HL-60/S4 (cell line): ENCODE results near the gene COL1A1.

Source experiments
- in situ Hi-C: fragments of 300-500 bp; cut with MboI; formaldehyde crosslinking; loops from 2 replicates; pipeline ENCODE4 v1.14.3; 2022; ENCODE audit warnings: low sequenced_read_pairs

The COL1A1 gene

DNA sequence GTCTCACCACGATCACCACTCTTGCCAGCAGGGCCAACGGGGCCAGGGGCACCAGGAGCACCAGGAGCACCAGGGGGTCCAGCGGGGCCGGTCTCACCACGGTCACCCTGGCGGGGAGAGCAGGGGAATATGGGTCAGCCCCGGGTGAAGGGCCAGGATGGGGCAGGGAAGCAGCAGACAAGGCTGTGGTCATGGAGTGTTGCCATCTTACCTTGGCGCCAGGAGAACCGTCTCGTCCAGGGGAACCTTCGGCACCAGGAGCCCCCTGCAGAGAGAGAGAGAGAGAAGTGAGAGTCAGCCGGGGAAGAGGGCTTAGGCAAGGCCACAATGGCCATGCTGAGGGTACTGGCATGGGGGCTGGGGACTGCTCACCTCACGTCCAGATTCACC lies 12.9 kb downstream of the COL1A1 start:
- in situ Hi-C loops, result loop anchor here (25.0 kb wide), 1 partner anchor 99 kb away; no protein-coding TSS in a partner anchor

DNA sequence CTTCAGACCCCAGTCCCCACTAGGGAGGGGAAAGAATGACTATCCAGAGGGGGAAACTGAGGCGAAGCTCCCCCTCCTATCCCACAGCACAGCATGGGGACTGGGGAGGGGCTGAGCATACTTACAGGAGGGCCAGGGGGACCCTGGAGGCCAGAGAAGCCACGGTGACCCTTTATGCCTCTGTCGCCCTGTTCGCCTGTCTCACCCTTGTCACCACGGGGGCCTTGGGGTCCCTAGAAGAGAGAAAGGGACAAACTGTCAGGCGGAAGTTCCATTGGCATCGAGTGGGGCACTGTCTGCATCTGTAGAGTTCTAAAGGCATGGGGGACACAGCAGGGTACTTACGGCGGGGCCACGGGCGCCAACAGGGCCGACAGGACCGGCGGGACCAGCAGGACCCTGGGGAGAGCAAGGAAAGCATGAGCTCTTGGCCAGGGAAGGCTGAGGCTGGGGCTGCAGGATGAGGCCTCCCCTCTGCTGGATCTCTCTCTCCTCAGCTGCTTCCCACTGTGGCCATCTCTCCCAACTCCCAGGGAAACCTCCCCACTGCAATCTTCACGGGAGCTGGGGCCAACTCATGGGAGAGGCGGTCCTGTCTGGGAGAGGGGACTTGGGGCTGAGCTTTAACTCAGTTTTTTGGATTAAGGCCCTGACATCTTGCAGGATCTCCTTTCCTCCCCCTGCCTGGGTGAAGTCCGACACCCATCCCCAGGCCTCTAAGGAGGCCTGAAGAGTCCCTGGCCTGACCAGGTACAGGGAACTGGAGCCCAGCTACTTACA lies 13.5 kb downstream of the COL1A1 start:
- in situ Hi-C loops, result loop anchor here (25.0 kb wide), 1 partner anchor 99 kb away; no protein-coding TSS in a partner anchor

DNA sequence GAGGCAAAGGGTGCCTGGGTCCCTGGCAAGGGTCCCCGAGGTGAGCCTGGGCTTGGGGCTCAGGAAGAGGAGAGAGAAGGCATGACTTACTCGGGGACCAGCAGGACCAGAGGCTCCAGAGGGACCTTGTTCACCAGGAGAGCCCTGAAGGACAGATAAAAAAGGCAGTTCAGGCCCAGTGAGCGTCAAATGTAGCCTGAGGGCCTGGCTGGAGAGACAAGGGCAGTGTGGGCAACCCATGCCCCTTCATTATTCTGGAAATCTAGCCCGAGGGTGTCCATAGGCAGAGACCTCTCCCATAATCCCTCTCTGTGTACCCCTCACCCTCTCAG lies 14.1 kb downstream of the COL1A1 start:
- in situ Hi-C loops, result loop anchor here (25.0 kb wide), 1 partner anchor 100 kb away; no protein-coding TSS in a partner anchor

DNA sequence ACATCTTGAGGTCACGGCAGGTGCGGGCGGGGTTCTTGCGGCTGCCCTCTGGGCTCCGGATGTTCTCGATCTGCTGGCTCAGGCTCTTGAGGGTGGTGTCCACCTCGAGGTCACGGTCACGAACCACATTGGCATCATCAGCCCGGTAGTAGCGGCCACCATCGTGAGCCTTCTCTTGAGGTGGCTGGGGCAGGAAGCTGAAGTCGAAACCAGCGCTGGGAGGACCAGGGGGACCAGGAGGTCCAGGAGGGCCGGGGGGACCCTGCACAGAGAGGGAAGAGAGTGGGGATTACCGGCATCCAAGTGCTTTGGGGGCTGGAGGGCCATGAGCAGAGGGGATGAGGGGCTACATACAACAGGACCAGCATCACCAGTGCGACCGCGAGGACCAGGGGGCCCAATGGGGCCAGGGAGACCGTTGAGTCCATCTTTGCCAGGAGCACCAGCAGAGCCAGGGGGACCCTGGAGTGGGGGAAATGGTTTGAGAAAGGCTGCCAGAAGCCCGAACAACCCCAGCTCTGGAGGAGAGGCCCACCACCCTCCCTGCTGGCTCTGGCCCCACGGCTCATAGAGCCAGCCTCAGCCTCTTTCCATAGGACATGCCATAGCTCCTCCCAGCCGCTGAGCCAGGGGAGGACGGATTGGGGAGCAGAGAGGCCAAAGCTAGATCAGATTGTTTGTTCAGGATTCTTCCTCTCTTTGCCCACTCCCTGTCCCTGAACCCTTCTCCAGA lies 14.6 kb downstream of the COL1A1 start:
- in situ Hi-C loops, result loop anchor here (25.0 kb wide), 1 partner anchor 100 kb away; no protein-coding TSS in a partner anchor

DNA sequence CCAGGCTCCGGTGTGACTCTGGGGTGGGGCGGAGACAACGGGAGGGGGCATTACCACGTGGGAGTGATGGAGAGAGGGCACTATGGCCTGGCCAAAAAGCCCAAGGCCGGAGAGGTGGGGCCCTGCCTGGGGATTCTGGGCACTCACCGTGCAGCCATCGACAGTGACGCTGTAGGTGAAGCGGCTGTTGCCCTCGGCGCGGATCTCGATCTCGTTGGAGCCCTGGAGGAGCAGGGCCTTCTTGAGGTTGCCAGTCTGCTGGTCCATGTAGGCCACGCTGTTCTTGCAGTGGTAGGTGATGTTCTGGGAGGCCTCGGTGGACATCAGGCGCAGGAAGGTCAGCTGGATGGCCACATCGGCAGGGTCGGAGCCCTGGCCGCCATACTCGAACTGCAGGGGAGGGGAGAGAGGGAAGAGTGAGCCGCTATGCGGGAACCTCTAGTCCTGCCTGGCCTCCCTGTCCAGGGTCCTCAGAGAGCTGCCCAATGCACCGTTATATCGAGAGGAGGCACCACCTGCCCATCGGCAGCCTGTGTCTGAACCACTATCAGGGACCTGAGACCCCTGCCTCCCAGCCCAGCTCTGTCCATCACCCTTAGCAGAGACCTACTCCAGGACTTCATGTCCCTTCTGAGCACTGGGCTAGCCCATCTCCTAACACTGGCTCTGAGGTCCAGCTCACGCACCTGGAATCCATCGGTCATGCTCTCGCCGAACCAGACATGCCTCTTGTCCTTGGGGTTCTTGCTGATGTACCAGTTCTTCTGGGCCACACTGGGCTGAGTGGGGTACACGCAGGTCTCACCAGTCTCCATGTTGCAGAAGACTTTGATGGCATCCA lies 15.6 kb downstream of the COL1A1 start:
- in situ Hi-C loops, result loop anchor here (25.0 kb wide), 1 partner anchor 101 kb away; no protein-coding TSS in a partner anchor

DNA sequence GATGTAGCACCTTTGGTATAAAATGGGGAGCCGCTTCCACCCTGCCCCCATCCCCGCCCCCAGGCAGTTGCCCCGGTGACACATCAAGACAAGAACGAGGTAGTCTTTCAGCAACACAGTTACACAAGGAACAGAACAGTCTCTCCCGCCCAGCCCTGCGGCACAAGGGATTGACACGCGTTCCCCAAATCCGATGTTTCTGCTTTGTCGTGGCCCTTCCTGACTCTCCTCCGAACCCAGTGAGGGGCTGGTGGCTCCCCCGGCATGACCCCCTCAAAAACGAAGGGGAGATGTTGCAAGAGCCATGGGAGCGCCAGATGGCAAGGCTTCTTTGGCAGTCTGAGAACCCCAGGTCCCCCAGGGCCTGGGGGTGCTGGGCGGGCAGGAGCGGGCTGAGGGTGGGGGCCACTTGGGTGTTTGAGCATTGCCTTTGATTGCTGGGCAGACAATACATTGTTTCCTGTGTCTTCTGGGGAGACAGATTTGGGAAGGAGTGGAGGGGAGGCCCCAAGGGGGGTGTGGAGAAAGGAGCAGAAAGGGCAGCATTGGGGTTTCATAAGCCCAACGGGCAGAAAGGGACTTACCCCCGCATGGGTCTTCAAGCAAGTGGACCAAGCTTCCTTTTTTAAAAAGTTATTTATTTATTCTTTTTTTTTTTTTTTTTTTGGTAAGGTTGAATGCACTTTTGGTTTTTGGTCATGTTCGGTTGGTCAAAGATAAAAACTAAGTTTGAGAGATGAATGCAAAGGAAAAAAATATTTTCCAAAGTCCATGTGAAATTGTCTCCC lies 16.6 kb downstream of the COL1A1 start:
- in situ Hi-C loops, result loop anchor here (25.0 kb wide), 1 partner anchor 102 kb away; no protein-coding TSS in a partner anchor

DNA sequence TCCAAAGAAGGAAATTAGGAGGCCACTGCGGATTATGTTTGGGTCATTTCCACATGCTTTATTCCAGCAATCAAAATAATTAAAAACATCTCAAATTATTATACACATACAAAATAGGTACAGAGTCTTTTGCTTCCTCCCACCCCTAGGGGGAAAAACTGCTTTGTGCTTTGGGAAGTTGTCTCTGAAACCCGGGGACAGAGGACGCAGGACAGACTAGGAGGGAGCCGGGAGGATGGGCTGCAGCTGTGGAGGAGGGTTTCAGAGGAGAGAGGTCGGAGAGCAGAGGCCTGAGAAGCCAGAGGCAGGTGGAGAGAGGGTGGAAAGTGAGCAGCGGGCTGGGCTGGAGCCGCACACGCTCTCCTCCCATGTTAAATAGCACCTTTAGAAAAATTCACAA lies 17.4 kb downstream of the COL1A1 start:
- in situ Hi-C loops, result loop anchor here (25.0 kb wide), 1 partner anchor 103 kb away; no protein-coding TSS in a partner anchor

DNA sequence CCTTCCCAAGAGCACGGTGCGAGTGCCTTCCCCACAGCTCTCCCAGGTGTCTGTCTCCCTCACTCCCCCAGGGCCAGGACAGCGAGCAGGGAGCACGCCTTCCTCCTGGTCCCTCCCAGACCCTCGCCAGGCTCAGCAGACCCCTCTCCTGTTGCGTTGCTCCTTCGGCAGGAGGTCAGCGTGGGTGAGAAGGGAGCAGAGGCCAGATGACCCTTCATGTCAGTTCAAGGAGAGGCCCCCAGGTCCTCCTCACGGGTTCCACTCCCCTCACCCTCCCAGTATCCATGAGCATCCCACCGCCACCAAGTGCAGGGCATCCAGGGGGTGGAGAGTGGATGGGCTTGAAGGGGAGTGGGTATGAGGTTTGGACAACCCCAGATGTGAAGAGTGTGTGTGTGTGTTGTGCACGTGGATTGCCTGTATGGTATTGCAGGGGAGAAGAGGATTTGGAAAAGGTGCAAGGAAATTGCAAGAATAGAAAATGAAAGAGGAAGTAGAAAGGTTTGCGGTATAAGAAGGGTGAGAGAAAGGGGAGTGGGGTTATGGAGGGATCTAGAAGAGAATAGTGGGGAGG lies 17.9 kb downstream of the COL1A1 start:
- in situ Hi-C loops, result loop anchor here (25.0 kb wide), 1 partner anchor 104 kb away; no protein-coding TSS in a partner anchor

DNA sequence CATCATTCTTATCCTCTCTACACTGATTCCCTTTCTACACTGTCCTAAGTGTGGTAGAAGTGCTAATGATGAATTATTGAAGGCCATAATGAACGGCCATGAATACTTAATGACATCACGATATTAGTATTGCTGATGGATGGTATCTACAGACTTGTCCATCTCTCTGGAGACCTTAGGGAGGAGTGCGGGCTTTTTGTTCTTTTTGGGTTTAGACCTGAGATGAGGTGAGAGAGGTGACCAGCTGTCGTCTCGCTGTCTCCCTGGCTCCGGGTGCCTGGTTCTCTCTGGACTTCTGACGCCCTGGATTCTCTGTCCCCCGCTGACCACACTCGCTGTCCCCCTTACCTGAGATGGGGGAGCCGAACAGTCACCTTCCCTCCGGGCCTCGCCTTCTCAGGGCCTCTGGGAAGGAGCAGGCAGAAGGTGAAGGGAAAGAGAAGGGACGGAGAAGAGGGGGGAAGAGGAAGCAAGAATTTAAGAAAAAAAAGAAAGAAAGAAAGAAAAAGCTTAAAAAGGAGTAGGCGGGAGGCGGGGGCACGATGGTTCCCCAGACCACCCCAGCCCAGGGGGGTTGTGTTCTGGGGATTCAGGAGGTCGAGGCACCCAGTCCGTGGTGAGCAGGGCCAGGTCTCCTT lies 18.5 kb downstream of the COL1A1 start:
- in situ Hi-C loops, result loop anchor here (25.0 kb wide), 1 partner anchor 104 kb away; no protein-coding TSS in a partner anchor

DNA sequence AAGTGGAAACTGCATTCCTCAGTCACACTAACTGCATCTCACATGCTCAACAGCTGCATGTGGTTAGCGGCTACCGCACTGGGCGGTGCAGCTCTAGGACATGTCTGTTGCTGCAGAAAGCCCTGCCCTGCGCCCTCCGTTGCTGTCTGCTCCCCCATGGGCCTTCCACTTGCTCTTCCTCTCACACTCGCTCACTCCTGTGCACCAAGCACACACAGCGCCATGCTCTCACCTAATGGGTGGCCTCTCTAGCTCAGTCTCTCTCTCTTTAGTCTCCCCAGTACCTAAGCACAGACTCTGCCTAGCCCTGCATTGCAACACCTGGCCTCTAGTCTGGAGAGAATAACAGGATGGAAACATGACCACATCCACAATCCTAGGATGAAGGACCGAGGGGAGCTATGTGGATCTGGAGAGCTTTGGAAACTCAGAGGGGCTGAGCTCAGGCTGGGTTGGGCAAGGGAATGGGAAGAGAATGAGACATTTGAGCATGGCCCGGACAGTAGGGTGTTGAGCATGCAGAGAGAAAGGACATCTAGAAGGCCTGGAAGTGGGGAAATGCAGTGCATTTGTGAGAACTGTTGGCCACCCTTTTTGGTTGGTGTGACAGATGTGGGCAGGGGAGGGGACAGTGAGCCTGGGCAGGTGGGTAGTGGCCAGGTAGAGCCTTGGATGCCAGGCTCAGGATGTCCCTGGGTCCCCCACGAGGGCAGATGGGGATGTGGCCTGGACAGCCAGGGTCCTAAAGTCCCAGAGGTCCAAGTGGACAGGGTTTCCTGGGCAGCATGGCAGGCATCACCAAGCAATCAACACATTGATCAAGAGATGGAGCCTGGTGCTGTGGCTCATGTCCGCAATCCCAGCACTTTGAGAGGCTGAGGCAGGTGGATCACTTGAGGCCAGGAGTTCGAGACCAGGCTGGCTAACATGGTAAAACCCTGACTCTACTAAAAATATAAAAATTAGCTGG lies 19.6 kb downstream of the COL1A1 start:
- in situ Hi-C loops, result loop anchor here (25.0 kb wide), 1 partner anchor 105 kb away; no protein-coding TSS in a partner anchor

DNA sequence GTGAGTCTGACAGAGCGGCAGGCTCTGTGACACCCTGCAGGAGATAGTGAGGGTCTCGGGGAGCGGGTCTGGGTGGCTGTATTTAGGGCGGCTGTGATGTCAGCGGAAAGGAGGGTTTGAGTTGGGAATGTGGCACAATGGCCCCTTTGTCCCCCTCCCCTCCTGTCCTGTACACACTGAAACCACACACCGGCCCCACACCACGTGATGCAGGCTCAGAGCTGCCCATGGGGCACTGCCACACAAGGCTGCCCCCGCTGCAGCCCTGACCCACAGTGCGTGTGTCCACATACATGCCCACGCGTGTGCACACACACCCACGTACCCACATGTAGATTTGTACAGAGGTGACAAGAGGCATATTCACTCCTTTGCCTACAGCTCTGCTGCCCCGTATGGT lies 20.3 kb downstream of the COL1A1 start:
- in situ Hi-C loops, result loop anchor here (25.0 kb wide), 1 partner anchor 106 kb away; no protein-coding TSS in a partner anchor

DNA sequence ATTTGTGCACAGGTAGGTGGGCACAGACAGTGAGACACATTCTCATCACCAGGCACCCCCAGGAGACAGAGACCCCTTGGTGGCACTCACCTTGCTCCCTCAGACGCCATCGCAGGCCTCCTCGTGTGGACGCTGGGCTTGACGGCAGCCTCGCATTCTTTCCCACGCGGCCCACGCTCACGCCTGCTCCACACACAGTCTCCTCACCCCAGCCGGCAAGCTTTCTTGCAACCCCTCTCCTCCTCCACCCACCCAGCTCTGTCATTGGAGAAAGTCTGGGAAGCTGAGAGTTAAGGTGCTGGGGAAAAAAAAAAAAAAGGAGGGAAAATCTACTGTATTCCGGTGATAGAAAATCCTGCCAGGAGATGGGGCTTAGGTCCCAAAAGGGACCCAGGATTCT lies 20.8 kb downstream of the COL1A1 start:
- in situ Hi-C loops, result loop anchor here (25.0 kb wide), 1 partner anchor 107 kb away; no protein-coding TSS in a partner anchor

DNA sequence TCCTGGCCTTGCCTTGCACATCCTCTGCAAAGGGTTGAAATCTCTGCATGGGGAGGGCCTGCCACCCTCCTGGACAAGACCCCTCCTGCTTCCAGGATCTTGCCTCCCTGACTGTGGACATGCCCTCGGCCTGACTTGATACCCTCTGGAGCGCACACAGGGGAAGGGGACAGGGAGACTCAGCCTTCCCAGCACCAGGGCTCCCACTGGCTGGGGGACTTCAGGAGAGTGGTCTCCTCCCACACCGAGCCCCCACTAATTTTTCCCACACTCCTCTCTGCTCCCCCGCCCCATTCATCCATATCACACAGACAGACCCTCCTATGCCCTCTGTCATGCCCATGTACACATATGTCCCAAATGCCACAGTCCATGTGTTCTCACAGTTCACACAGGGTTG lies 21.3 kb downstream of the COL1A1 start:
- in situ Hi-C loops, result loop anchor here (25.0 kb wide), 1 partner anchor 107 kb away; no protein-coding TSS in a partner anchor

DNA sequence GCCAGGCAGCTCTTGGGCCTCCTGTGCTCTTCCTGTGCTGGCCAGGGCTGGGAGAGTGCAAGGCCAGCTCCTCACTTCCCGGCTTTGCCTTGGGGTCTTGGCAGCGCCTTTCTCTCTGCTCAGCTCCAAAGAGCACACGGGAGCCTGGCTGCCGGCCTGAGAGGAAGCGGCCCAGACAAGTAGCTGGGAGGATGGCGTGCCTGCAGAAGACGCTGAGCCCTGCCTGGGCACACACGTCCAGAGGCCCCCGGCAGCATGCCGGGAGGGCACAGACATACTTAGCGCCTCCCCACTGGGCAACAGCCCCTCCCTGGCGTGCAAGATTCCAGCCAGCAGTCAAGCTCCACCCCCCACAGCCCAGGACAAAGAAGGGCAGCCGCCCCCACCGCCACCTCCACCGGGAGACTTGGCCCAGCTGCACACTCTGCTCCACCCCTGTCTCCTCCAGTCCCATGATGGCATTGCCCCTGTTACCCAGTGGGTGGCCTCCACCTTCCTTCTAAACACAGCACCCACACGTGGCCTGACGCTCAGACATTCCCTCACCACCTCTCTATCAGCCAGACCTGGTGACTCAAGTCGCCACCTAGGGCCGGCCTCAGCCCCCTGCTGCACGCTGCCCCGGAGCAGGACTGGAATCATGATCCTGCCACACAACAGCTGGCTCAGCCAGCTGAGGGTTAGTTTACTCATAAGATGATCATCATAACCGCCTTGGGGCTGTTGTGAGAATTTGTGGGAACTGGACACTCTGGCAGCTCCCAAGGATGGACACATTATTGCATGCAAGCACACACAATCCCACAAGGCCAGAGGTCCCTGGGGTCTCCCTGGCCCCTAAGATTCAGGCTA lies 23.2 kb downstream of the COL1A1 start:
- in situ Hi-C loops, result loop anchor here (25.0 kb wide), 1 partner anchor 109 kb away; no protein-coding TSS in a partner anchor

DNA sequence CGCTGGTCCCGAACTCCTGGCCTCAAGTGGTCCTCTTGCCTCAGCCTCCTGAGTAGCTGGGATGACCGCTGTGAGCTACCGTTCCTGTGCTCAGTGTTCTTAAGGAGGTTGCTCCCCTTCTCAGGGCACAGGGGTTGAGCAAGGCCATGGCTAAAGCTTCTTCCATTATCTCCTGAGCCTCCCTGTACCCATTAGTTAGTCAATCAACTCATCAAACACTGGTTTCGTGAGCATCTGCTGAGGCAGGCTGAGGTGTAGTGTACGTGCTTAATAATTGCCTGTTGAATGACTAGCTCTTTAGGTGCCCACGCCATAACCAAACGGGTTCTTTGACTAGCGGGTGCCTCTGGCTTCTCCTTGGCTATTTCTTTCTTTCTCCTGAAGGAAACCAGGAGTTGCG lies 24.0 kb downstream of the COL1A1 start:
- in situ Hi-C loops, result loop anchor here (25.0 kb wide), 1 partner anchor 110 kb away; no protein-coding TSS in a partner anchor

DNA sequence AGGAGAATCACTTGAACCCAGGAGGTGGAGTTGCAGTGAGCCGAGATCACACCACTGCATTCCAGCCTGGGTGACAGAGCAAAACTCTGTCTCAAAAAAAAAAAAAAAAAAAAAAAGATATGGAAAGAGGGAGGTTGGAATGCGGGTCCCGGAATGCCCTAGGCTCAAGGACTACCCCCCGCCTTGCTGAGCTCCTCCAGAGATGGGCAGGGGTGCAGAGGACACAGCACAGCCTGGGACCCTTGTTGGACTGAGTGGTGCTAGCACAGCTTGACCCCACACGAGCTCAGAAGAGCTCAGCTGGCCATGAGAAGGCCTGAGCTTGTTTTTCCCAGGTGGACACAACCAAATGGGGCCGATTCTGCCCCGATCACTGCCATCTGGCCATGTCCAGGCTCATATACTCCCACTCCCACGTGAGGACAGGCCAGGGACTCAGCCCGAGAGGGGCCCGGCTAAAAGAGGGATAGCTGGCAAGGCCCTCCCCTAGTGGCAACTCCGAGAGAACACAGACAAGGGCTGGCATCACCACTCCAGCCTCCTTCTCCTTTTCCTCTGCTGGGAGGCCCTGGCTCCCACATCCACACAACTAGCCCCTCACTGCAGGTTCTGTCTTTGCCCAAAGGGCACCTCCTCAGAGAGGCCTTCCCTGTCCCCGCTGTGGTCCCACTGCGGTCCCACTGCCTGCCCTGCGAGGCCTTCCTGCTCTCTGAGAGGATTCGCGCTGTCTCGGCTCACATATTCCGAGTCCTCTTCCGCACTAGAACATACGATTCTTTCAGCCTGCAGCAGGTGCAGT lies 24.7 kb downstream of the COL1A1 start:
- in situ Hi-C loops, result loop anchor here (25.0 kb wide), 1 partner anchor 111 kb away; no protein-coding TSS in a partner anchor
